GM18867 (cell line): ENCODE measurements around the gene UPK3BL2.
"Not testable (repeated sequence)": the region's sequence is repeated elsewhere in the genome, so short reads cannot be mapped to it uniquely, and the experiment has no call there.

Source experiments
- ATAC-seq: cut with Tn5 transposase; IDR thresholded peaks from one replicate; pipeline ENCODE4 v1.9.1; 2021; ENCODE audit warnings: mild to moderate bottlenecking, moderate library complexity; ENCODE audit not compliant: unreplicated experiment

The UPK3BL2 gene

DNA sequence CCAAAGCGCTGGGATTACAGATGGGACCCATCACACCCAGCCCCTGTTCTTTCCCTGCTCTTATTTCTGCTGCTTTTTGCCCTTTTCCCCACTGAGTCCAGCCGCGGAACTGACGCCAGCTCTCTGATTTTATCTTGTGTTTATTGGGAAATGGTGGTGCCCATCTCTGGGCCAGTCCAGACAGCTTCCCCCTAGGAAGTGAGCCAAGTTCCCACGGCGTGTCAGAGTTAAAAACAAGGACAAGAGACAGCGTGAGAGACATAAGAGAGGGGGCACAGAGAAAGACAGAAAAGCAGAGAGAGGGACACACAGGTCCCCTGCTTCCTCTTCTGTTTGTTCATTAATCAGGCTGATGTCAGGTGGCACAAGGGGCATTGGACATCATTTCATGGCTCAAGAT is 11.9 kb downstream of the UPK3BL2 start:
- ATAC-seq = not testable (repeated sequence)

DNA sequence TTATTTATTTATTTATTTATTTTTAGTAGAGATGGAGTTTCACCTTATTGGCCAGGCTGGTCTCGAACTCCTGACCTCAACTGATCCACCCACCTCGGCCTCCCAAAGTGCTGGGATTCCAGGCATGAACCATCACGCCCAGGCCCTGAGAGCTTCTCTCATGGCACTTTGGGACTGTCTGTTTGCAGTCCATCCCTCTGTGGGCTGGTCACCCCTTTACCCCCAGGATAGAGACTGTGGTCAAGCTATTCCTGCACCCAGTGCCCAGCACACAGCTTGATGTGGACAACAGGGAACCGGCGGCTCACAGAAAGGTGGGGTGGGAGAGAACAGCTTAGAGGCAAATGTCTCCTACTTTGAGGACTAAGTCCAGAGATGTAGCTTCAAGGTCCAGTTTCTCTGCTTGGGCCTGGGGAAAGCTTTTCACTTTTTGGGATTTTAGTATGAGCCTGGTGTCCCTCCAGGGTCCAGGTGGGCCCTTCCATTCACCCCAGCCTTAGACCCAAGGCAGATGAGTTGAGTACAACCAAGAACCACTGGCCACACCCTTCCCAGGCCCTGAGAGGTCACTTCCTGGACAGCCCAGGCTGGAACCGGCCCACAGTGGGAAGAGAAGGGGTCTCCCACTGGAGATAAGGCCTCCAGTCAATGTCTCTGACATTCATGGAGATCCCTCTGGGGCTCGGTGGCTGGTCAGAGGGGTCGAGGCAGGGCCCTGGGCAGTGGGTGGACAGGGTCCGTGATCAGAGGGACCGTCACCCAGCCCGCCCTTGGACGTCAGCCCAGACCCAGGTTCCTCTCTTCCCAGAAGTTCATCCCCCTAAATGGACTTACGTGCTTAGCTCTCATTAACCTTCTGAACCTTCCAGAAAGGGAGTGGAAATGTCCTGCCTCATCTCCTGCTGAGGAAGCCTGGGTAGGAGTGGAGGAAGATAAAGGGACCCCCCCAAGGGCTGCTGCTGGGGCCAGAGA is 15.4 kb downstream of the UPK3BL2 start:
- ATAC-seq = not testable (repeated sequence)

- ATAC-seq = not testable (repeated sequence)
Measured at GRCh38 chr7:102527182-102527581, 16.3 kb downstream of the UPK3BL2 start.

GRCh38 chr7:102524803-102525202 is 18.7 kb downstream of the UPK3BL2 start:
- ATAC-seq = not testable (repeated sequence)

DNA sequence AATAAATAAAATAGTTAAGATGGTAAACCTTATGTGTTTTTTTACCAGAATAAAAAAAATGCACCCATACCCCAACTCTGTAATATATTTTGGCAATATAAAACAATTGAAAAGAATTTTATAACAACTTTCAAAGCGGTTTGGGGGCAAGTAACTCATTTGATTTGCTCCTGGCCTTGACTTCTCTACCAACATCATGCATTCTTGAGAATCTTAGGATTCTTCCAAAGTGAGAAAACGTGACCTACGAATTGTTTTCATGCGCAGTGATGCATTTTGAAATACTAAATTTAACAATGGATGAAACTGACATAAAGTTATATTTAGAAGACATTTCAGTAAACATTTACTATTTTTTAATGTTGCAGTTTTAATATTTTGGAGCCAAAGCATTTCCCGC is 22.7 kb downstream of the UPK3BL2 start:
- ATAC-seq = not testable (repeated sequence)

DNA sequence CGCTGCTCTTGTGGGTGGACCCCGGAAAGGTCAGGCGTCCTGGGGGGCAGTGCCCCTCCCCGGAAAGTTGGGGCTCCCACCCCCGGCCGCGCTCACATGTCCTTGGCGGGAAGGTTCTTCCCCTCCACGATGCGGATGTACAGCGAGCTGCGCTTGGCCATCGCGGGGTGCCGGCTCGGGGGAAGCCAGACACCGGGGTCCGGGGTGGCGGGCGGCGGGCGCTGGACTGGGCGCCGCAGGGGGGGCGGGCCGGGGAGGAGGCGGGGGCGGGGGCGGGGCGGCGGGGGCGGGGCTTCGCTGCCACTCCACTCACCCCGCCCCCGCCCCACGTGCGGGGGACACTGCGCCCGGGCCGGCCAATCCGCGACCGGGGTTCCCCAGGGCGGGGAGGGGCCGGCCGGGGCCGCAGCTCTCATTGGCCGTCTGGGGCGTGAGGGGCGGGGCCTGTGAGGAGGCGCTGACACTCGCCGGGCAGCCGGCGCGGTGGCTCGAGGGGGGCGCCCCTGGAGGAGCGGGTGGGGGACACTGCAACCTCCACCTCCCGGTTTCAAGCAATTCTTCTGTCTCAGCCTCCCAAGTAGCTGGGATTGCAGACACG is 25.8 kb downstream of the UPK3BL2 start, which contains the start of gene RASA4B:
TSS of gene RASA4B (minus strand) at position 228 of the 598 bp plus-strand sequence. CDS start at position 161, 67 bp downstream.
- ATAC-seq = peak; percentile 78

- ATAC-seq = not testable (repeated sequence)
Measured at GRCh38 chr7:102516951-102517350, 26.5 kb downstream of the UPK3BL2 start.

DNA sequence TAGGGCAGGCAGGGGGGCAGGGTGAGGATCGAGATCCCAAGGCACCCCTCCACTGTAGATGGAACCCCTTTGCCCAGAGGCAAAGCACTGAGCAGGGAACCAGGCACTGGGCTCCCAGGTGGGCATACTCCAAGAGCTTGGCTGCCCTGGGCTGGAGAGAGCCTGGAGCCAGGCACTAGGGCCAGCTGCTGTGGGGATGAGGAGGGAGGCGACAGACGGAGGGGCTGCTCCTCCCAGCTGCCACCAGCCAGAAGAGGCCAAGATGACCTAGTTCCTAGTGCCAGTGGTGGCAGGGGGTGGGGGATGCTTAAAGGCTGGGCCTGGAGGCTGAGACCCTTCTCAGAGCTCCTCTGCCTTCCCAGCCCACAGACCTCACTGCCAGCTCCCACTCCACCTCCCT is 27.6 kb downstream of the UPK3BL2 start:
- not testable (repeated sequence) for ATAC-seq

DNA sequence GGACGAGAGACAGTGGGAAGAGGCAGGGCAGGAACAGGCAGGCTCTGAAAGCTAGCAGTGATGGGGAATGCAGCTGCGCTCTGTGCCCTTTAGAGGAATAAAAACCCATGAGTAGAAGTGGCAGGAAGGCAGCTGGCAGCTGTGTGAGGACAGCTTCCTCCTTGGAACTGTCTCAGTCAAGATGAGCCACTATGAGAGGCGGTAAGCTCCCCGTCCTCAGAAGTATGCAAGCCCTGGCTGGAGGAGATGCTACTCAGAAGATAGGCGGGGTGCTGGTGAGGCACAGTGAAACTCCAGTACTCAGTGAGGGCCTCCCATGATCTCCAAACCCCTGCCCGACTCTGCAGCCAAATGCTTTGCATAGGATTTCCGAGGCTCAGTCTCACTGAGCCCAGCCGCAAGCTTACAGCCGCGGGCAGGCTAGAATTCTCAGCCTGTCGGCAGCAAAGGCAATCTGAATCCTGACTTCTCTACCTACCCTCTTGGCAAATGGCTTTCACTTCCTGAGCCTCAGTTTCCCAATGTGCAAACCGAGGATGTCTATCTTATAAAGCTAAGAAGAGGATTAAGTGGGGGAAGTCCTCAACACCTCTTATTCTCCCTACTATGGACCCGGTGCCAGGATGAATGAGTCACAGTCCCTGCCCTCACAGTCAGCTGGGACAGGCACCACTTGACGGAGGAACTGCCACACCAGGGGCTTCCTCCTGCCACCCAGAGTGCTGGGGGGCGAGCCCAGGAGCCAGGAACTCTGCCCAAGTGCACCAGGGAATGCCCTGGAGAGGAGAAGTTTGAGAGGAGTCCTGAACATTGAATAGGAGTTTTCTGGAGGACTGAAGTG is 28.4 kb downstream of the UPK3BL2 start:
- peak; percentile 80 for ATAC-seq

DNA sequence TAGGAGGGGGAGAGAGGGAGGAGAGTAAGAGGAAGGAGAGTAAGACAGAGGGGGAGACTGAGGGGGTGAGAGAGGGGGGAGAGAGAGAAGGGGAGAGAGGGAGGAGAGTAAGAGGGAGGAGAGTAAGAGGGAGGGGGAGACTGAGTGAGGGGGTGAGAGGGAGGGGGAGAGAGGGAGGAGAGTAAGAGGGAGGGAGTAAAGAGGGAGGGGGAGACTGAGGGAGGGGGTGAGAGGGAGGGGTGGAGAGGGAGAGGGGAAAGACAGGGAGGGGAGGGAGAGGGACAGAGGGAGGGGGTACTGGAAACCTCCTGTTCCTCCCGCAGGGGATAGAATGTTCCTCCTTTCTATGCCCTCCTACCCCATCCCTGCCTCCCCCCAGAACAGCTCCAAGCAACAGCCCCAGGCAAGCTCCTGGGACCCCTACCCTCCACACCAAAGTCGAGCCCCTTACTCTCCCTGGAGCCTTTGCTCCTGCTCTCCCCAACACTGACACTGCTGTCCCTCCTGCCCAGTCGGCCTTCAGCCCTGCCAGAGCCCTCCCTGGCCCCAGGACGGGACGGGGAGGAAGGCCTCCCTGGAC is 30.8 kb downstream of the UPK3BL2 start:
- not testable (repeated sequence) for ATAC-seq

- ATAC-seq = peak; percentile 35
Measured at GRCh38 chr7:102511860-102512522, 31.5 kb downstream of the UPK3BL2 start.

DNA sequence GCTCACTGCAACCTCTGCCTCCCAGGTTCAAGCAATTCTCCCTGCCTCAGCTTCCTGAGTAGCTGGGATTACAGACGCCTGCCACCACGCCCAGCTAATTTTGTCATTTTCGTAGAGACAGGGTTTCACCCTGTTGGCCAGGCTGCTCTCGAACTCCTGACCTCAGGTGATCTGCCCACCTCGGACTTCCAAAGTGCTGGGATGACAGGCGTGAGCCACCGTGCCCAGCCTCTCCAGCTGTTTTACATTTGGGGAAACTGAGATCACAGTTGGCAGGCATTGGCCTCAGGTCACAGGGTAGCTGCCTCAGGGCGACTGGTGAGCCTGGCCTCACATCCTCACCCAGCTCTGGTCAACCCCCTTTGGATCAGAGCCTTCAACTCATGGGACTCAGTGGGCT is 32.9 kb downstream of the UPK3BL2 start:
- ATAC-seq = not testable (repeated sequence)

DNA sequence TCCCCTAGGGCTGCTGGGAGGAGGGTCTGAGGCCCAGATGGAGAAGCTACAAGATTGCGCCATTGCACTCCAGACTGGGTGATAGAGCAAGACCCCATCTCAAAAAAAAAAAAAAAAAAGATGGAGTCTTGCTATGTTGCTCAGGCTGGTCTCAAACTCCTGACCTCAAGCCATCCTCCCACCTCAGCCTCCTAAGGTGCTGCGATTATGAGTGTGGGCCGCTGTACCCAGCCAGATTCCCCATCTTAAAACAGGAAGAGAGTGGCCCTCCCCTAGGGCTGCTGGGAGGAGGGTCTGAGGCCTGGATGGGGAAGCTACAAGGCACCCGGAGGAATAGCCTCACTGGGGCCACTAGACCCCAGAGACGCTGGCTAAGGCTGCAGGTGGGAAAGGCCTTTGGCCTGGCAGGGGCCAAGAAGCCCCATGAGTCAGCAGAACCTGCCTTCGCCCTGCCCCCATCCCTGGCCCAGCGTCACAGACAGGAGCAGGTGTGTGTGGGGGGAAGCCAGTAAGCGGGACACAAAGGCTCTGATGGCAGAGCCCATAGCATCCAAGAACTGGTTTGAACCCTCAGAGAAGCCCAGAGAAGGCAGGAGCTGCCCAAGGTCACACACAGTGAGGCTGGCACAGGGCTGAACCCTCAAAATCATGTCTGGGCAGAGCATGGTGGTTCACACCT is 35.9 kb downstream of the UPK3BL2 start:
- not testable (repeated sequence) for ATAC-seq

DNA sequence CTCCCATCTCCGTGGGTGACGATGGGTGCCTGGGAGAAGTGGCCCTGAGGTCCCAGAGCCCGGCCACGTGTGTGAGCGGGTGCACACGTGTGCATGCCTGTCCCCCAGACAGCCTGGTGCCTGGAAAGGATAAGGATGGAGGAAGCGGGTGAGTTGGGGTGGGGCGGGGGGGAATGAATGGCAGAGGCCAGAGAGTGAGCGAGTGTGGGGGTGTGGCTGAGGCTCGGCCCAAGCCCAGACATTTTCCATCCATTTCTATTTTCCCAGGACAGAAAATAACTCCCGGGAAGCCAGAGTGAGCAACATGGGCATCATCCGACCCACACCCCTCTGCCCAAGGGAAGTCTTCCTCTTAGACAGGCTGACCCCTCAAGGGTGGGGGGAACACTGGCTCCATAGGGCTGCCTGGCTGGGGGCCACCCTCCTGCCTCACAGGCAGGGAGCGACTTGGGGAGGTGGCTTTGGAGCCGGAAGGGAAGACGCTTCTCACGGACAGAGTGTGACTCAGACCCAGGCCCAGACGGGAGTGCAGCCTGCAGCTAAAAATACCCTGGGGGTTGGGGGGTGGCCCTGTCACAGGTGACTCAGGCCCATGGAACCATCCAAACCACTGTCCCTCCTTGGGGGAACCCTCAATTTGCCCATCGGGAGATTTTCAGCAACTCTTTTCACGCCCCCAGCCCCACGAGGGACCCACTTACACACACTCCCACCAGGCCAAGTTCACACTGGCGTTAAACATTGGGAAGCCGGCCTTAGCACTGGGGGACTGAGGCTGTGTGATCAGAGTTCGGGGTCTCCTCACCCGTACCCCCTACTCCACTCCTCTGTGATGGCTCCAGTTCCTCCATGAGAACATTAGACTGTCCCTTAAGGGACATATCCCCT is 38.0 kb downstream of the UPK3BL2 start:
- ATAC-seq = not testable (repeated sequence)

DNA sequence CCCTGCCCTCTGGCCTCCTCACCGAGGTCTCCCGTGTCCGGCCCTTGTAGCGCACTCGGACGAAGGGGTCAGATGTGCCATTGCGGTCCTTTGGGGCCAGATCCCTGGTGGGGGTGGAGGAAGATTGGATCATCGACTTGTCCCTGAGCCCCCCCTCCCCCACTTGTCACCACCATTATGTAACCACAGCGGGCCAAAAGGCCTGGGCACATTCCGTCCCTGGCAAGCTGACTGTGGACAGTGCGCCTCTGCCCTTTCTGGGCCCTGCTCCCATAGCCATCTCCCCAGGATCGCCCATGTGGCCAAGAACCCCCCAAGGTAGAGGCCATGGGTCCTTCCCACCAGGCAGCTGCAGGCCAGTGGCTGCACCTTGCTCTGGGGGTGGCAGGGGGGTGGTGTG is 40.4 kb downstream of the UPK3BL2 start:
- not testable (repeated sequence) for ATAC-seq

- ATAC-seq = not testable (repeated sequence)
Measured at GRCh38 chr7:102498321-102498720, 45.2 kb downstream of the UPK3BL2 start.

- not testable (repeated sequence) for ATAC-seq
Measured at GRCh38 chr7:102497308-102497707, 46.2 kb downstream of the UPK3BL2 start.

DNA sequence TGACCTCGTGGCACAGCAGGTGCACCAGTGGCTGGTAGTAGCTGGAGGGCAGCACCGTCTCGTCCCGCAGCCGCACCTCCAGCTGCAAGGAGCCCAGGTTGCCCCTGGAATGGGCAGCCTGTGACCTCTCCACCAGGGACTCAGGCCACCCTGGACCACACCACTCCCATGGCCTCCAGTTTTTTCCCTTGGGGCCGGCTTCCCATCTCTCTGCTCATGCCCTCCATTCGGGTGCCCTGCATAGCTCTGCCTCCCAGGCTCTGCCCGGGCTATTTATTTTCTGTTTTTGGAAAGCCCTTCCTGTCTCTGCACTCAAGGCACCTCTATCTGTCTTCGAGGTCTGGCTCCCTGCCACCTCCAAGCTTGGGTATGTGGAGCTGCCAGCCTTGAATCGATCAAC is 46.6 kb downstream of the UPK3BL2 start:
- ATAC-seq = not testable (repeated sequence)
